Measurements from ENCODE around the gene TNNC1. TPM values are rescaled to one million over a fixed set of nuclear protein-coding genes. Genes with fewer than 3 reads are reported as not detected.

TNNC1 gene
- polyA plus RNA-seq, 3 donors: not detected

DNA sequence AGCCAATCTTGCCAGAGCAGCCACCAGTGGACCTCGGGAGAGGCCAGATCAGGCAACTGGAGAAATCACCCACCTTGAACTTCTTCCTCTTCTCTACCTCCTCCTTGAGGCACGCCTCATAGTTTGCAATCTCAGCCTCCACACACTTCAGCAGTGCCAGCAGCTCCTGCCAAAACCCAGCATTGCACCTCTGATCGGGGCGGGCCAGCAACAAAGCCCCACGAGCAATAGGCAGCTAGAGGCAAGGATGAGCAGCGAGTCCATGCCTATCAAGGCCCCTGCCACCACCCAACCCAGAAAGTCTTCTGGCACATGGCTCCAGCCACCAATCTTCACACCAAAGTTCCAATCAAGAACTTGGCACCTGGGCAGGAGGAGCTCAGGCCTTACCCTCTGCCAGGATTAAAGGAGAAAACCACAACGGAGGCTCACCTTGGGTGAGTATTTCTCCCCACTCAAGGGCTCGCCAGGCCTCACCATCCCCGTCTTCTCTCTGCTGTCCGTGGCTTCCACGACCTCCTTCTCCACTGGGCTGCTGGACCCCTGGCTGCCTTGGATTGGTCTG, 51.1 kb downstream of the TNNC1 start:
- Histone ChIP-seq H3K79me2 (ENCODE audit: insufficient read depth, low read length) (peaks cover 8% of the 10 kb centered on the region), H3K9ac (ENCODE audit: insufficient read depth, low read length, poor library complexity, severe bottlenecking) (no peak overlapping the region), H3K4me3 (replicated peaks in 1 of 3; ENCODE audit: low read depth in 2 of 3, low read length in 3 of 3) (no peak overlapping the region), H3K4me2 (replicated peaks; ENCODE audit: extremely low read depth, low read length, poor library complexity, severe bottlenecking) (no peak overlapping the region), H4K20me1 (ENCODE audit: insufficient read depth, low read length) (peaks cover 9% of the 10 kb centered on the region), H3K9me3 (replicated peaks in 1 of 2; ENCODE audit: control insufficient read depth in 1 of 2, insufficient read depth in 1 of 2, low read length in 2 of 2) (no peaks in the 10 kb centered on the region), H2AFZ (ENCODE audit: insufficient read depth, low read depth, low read length, poor library complexity, severe bottlenecking) (no peak overlapping the region), H3K36me3 (replicated peaks in 1 of 2; ENCODE audit: control insufficient read depth in 1 of 2, insufficient read depth in 2 of 2, low read length in 2 of 2) (peaks cover 86 to 97% of the 10 kb centered on the region in 2 donors), H3K27me3 (ENCODE audit: control insufficient read depth in 2 of 2, insufficient read depth in 2 of 2, low read length in 2 of 2) (no peaks in the 10 kb centered on the region), H3K4me1 (ENCODE audit: control insufficient read depth in 1 of 2, insufficient read depth in 2 of 2, low read length in 2 of 2) (no peaks in the 10 kb centered on the region), H3K27ac (ENCODE audit: low read depth in 1 of 2, low read length in 2 of 2) (no peak overlapping the region)
- TF ChIP-seq, protein P1, sequence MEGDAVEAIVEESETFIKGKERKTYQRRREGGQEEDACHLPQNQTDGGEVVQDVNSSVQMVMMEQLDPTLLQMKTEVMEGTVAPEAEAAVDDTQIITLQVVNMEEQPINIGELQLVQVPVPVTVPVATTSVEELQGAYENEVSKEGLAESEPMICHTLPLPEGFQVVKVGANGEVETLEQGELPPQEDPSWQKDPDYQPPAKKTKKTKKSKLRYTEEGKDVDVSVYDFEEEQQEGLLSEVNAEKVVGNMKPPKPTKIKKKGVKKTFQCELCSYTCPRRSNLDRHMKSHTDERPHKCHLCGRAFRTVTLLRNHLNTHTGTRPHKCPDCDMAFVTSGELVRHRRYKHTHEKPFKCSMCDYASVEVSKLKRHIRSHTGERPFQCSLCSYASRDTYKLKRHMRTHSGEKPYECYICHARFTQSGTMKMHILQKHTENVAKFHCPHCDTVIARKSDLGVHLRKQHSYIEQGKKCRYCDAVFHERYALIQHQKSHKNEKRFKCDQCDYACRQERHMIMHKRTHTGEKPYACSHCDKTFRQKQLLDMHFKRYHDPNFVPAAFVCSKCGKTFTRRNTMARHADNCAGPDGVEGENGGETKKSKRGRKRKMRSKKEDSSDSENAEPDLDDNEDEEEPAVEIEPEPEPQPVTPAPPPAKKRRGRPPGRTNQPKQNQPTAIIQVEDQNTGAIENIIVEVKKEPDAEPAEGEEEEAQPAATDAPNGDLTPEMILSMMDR (IDR thresholded peaks at IDR 0.05): no peak
- H3K9me3 Mint-ChIP-seq: peaks cover 0 to 2% (median 0%) of the 10 kb centered on the region in 7 donors
- H3K36me3 Mint-ChIP-seq: peaks cover 74 to 96% of the 10 kb centered on the region in 2 donors
- whole genome bisulfite sequencing (ENCODE audit: insufficient coverage): 98% methylated on average over 11 of the region's 11 CpGs
- H3K4me3 Mint-ChIP-seq: no peak overlapping the region
- peak overlapping the region in 2 of 7 donors; percentile 58 to 70 for H3K27ac Mint-ChIP-seq
- intact Hi-C loops (cut with micrococcal nuclease): loop anchor here in 1 of 2 donors (10.0 kb wide), 1 partner anchor 118 kb away; the partner anchor contains the start of gene GLYCTK
- DNase-seq: no peak
- H3K27me3 Mint-ChIP-seq (ENCODE audit: low read depth in 3 of 3): no peaks in the 10 kb centered on the region
- no peaks in the 10 kb centered on the region for H3K4me1 Mint-ChIP-seq

DNA sequence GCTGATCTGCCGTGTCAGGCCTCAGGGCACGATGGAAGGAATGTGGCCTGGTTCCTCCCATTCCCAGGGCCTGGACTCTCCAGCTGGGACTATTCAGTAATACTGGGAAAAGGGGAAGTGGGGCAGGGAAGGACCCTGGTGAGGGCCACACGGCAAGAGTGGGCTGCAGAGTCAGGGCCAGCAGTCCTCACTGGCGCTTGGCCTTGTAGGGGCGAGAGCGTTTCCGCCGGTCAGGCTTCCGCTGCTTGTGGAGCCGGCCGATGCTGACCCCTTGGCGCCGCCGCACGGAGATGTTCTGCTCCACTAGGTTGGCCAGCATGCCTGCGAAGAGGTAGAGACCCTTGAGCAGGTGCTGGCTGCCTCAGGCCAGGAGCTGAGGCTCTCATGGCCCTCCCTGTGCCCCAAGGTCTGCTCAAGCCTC, 51.7 kb downstream of the TNNC1 start:
- peaks cover 79 to 92% of the 10 kb centered on the region in 2 donors for H3K36me3 ChIP-seq (replicated peaks in 1 of 2; ENCODE audit: control insufficient read depth in 1 of 2, insufficient read depth in 2 of 2, low read length in 2 of 2)
- no peak overlapping the region for H3K4me3 ChIP-seq (replicated peaks in 1 of 3; ENCODE audit: low read depth in 2 of 3, low read length in 3 of 3)
- H2AFZ ChIP-seq (ENCODE audit: insufficient read depth, low read depth, low read length, poor library complexity, severe bottlenecking): no peak overlapping the region
- H3K9ac ChIP-seq (ENCODE audit: insufficient read depth, low read length, poor library complexity, severe bottlenecking): no peak overlapping the region
- H3K4me1 ChIP-seq (ENCODE audit: control insufficient read depth in 1 of 2, insufficient read depth in 2 of 2, low read length in 2 of 2): no peaks in the 10 kb centered on the region
- no peaks in the 10 kb centered on the region for H3K27me3 Mint-ChIP-seq (ENCODE audit: low read depth in 3 of 3)
- peaks cover 0 to 2% (median 0%) of the 10 kb centered on the region in 7 donors for H3K9me3 Mint-ChIP-seq
- no peaks in the 10 kb centered on the region for H3K4me1 Mint-ChIP-seq
- peaks cover 1% of the 10 kb centered on the region for H3K79me2 ChIP-seq (ENCODE audit: insufficient read depth, low read length)
- TF ChIP-seq, protein P1 (IDR thresholded peaks at IDR 0.05): no peak
- 97% methylated on average over 15 of the region's 16 CpGs for WGBS (ENCODE audit: insufficient coverage)
- peaks cover 9% of the 10 kb centered on the region for H4K20me1 ChIP-seq (ENCODE audit: insufficient read depth, low read length)
- H3K27ac ChIP-seq (ENCODE audit: low read depth in 1 of 2, low read length in 2 of 2): no peak overlapping the region
- no peak overlapping the region for H3K27ac Mint-ChIP-seq
- no peak overlapping the region for H3K4me3 Mint-ChIP-seq
- no peak overlapping the region for H3K4me2 ChIP-seq (replicated peaks; ENCODE audit: extremely low read depth, low read length, poor library complexity, severe bottlenecking)
- no peaks in the 10 kb centered on the region for H3K9me3 ChIP-seq (replicated peaks in 1 of 2; ENCODE audit: control insufficient read depth in 1 of 2, insufficient read depth in 1 of 2, low read length in 2 of 2)
- peaks cover 72 to 89% of the 10 kb centered on the region in 2 donors for H3K36me3 Mint-ChIP-seq
- no peaks in the 10 kb centered on the region for H3K27me3 ChIP-seq (ENCODE audit: control insufficient read depth in 2 of 2, insufficient read depth in 2 of 2, low read length in 2 of 2)
- intact Hi-C loops (cut with micrococcal nuclease): loop anchor here in 1 of 2 donors (10.0 kb wide), 1 partner anchor 117 kb away; the partner anchor contains the start of gene GLYCTK
- no peak for DNase-seq
